NT2/D1 (cell line): ENCODE data around the gene ZC3H13.

Experiments
- SUZ12 ChIP-seq: IDR thresholded peaks from 2 replicates; pipeline ENCODE4 v1.6.1; 2011; ENCODE audit not compliant: insufficient read length, insufficient read depth; ENCODE audit errors: extremely low read depth
- YY1 ChIP-seq: IDR thresholded peaks from 2 replicates; pipeline ENCODE4 v1.6.1; 2011; ENCODE audit not compliant: insufficient read length, insufficient read depth

DNA sequence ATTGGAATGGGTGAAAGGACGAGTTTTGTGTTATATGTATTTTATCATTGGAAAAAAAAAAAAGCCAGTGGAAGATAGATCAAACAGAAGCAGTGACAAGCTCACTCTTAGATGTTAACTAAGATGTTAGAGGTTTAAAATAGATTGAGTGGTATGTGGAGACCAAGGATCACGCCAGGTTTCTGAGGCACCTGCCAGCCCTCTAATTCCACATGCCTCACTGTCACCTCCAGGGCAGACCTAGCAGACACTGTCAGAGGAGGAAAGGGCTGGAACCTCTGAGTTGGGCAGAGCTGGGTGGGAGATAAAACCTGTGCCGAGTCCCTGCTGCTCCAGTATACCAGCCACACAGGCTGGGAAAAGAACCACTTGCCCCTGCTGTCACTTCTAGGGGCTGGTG, 143.5 kb downstream of the ZC3H13 start:
- no peak for TF ChIP-seq SUZ12
- TF ChIP-seq YY1: no peak
